HPDE6-E6E7 (cell line): ENCODE measurements around the gene SESN3.
"Not testable (repeated sequence)": the region's sequence is repeated elsewhere in the genome, so short reads cannot be mapped to it uniquely, and the experiment has no call there.

Experiments used
- DNase-seq: peaks from one replicate; pipeline ENCODE4 v3.0.0; 2011; ENCODE audit warnings: missing footprints; ENCODE audit errors: extremely low spot score

SESN3 gene, protein sequence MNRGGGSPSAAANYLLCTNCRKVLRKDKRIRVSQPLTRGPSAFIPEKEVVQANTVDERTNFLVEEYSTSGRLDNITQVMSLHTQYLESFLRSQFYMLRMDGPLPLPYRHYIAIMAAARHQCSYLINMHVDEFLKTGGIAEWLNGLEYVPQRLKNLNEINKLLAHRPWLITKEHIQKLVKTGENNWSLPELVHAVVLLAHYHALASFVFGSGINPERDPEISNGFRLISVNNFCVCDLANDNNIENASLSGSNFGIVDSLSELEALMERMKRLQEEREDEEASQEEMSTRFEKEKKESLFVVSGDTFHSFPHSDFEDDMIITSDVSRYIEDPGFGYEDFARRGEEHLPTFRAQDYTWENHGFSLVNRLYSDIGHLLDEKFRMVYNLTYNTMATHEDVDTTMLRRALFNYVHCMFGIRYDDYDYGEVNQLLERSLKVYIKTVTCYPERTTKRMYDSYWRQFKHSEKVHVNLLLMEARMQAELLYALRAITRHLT

DNA sequence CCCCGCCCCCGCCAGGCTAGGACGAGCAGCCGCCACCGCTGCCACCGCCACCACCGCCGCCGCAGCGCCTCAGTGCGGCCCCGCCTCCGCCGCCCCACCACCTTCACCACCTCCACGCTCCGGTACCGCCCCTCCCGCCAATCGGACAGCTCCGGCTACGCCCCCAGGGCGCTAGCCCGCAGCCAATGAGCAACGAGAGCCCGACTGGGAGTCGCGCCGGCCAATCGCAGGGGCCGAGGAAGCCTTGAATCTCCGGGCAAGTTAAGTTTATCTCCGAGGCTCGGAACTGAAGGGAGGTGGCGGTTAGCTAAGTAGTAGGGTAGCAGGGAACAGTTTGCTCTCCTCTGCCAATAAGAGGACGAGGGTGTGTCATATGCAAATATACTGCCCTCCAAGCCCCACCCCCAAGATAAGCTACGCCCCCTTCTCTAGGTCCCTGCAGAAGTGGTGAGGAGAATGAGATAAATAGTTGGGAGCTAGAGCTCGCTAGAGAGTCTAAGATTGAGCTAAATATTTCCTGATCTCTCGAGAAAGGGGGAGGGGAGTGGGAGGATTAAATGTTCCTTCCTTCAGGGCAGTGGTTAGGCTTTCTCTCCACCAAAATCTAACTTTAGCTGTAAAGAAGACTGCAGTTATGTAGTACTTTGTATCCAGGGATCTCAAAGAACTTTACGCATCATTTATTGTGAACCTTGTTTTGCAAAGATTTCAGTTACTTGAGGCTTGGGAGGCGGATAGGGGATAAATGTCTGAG lies at the start of gene SESN3:
Gene SESN3, minus strand, starts transcription at position 76 of the 754 bp plus-strand sequence. CDS start 342 bp downstream, outside the sequence.
- peak; percentile 91 for DNase-seq

DNA sequence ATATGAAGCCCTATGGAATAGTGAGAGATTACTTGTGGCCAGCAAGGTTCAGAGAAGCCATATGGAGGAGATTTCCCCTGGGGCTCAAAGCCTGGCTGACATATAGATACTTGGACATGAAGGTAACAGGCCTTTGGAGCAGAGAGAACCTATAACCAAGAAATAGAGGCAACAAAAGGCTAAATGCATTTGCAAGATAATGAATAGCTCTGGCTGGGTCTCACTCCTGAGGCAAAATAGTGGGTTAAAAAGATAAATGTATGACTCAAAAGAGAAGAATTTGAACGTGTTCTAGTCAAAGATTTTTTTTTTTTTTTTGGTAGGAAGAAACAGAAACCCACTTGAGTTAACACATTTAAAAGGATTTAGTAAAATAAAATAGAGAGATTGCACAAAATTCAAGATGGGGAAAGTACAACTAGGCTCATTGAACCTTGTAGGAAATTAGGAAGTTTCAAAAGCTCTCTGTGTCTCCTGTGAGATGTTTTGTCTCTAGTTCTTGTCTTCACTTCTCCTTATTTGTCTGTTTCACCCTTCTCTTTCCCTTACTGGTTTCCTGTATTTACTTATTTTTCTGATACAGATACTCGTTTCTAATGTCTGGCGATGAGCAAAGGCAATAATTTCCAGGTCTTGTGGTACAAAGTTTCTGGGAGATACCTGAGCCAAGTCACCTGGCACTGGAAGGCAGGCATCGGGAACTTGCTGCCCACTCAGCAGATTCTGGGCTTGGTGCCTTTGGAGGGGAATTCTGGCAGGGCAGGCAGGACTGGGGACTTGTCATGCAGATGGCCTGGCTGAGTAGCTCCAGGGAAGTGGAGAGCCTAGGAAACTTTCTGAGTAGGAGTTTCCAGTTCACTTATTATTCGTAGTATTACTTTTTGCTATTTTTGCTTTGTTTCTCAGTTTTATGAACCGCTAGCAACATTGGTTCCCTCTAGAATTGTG lies 49.2 kb upstream of the SESN3 start:
- DNase-seq, result no peak

DNA sequence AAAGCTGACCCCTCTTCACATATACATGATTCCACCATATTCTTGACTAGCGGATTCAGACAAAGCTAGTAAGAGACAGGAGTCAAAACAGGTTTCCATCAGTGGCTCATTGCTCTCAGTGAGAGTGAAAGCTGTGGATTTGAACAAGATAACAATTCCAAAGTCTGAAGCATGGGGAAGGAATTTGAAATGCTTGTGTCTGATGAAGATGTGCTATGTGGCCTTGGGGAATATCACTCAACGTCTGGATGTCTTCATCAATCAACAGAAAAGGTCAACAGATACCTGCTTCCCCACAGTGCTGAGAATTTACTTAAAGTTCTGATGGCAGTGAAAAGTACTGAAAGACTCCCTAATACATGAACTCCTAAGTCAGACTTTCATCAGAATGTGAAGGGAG lies 46.9 kb upstream of the SESN3 start:
- no peak for DNase-seq

DNA sequence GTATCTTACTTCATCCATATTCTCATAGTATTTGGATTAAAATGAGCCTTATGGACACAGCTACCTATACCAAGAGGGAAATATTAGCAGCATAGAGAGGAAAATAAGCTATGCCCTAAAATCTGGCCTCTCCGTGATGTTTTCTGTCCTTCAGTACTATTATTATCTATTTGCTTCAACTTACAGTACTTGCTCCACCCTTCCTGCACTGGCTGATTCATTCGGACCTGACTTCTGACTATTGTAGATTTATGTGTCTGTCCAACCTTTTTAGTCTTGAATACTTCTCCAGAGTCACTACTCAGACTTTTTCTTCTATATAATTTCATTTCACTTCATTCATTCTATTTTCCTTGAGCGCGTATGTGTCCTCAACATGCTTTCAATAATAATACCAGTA lies 45.1 kb upstream of the SESN3 start:
- no peak for DNase-seq

DNA sequence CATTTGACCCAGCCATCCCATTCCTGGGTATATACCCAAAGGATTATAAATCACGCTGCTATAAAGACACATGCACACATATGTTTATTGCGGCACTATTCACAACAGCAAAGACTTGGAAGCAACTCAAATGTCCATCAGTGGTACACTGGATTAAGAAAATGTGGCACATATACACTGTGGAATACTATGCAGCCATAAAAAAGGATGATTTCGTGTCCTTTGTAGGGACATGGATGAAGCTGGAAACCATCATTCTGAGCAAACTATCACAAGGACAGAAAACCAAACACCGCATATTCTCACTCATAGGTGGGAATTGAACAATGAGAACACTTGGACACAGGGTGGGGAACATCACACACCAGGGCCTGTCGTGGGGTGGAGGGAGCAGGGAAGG lies 42.6 kb upstream of the SESN3 start:
- not testable (repeated sequence) for DNase-seq

DNA sequence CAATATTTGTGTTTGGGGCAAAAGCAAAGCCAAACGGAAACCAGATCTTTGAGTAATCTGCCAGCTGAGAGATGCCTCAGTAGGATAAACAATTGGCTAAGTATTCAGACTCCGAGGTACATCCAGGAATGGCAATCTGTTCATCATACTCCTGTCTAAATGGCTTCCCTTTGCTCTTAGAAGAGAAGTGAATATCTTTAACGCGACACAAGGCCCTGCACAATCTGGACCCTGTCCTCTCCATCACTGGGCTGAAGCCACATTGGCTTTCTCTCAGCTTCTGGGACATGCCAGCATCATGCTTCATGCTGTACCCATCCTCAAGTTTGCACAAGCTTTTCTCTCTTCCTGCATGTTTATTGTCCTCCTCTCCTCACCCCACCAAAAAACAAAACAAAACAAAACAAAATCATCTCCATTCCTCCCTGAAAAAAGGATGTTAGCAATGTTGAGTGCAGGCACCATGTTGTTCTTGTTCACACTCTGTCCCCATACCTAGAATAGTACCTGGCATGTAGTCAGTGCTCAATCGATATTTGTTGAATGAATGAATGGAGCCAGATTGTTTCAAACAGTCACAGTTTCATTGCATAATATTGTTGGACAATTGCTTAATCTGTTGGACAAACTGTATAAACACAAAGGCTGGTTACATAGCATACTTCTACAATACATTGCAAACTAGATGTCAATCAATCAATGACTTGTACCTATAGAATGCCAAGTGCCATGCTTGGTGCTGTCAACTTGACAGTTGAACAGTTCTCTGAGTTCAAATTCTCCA lies 38.2 kb upstream of the SESN3 start:
- no peak for DNase-seq

DNA sequence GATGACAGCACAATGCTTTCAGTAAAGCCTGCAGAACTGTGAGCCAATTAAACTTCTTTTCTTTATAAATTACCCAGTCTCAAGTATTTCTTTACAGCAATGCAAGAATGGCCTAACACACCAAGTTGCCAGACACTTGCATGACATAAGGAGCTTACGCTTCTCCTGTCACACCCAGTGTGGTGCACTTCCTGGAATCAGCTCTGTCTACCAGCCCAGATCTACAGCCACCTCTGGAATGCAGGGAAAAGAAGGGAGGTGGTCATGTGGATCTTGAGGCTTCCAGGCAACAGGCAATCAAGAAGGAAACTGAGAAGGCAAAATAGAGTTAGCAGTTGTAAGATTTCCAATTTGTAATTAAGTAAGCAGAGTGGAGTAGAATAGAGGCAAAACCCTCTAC lies 37.4 kb upstream of the SESN3 start:
- DNase-seq, result no peak

DNA sequence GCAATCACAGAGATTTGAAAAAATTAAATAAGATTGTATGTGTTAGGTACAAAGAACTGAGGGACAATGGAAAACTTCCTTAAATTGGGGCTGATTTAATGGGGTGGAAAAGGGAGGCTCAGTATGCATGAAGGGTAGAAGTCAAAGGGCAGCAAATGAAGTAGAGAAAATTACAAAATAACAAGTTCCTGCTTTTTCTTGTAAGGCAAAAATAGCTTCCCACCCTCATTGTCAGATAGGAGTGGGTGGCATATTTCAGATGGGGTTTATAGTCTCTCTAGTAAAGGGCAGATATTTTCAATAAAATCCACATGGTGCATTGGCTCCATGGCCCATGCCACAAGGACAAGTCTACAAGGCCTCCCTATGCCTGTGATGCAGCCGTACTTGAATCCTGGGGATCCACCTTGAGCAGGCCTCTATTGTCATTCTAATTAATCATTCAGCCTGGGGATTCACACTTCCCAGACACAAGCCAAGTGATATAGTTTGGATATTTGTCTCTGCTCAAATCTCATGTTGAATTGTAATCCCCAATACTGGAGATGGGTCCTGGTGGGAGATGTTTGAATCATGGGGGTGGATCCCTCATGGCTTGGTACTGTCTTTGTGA lies 36.7 kb upstream of the SESN3 start:
- DNase-seq, result no peak

DNA sequence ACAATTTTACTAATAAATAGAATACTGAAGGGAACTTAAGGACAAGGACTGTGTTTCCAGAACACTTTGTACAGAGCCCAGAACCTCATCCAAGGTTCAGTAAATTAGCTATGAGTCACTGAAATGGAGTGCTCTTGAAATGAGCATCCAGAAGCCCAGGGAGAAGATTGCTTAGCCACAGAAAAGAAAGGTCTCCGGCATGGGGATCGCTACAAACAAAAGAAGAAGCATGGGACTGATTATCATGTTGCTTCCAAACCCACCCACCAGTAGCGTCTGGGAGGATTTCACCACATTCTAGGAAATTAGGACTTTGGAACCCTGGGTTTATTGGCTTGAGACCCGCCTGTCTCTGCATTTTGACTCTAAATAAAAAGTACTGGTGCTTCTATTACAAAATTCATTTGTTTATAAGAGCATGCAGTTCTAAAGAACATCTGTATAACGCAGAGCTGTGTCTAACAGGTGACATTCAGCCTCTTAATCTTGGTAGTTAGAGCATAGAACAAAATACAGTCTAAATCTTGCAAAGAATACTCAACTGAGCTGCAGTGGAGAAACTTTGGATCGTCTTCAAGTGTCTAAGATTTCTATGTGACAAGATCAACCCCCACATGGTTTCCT lies 35.9 kb upstream of the SESN3 start:
- no peak for DNase-seq

DNA sequence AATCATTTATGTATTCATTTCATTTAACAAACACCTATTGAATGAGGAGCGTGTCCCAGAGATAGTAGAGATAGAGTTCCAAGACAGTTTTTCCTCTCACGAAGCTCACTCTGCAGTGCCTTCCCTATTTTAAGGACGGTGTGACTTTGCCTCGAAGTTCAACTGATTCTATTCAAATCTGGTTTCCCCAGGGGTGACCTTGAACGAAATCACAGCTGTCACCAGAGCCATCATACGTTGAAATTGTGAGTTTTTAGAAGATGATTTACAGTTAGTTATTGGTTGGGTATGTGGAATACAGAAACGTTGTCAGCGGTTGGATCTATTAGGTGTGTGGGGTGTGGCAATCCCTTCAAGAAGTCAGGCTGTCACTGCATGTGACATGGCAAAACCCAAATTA lies 33.9 kb upstream of the SESN3 start:
- no peak for DNase-seq

DNA sequence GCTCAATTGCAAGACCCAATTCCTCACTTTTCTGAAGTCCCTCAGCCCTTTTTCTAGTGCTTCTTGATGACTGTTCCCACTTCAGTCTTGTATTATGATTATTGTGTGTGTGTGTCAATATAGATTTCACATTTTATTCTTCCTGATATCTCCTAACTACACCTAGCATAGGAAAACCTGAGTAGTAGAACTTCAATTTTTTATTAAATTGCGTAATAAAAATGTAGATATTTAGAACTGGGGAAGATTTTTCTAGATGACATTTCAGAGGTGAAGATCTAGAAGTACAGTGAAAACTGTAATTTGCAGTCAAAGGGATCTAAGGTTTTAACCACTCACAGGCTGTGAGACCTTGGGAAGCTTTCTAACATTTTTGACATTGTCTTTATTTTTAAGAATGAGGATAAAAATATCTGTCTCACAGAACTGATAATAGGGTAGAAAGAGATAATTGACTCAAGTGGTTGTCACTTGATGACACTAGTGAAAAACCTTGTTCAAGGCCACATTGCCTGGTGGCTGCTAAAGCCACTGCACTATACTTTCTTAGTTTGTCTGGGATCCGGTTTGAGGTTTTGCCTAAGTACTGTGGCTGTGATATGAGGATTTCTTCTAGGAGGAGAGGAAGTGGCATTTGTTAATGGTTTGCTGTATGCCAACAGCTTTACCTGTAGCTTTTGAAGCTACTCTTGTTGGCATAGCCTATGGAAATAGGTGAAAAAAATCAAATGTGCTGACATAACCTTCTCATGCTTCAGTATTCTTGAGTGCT lies 32.2 kb upstream of the SESN3 start:
- no peak for DNase-seq

DNA sequence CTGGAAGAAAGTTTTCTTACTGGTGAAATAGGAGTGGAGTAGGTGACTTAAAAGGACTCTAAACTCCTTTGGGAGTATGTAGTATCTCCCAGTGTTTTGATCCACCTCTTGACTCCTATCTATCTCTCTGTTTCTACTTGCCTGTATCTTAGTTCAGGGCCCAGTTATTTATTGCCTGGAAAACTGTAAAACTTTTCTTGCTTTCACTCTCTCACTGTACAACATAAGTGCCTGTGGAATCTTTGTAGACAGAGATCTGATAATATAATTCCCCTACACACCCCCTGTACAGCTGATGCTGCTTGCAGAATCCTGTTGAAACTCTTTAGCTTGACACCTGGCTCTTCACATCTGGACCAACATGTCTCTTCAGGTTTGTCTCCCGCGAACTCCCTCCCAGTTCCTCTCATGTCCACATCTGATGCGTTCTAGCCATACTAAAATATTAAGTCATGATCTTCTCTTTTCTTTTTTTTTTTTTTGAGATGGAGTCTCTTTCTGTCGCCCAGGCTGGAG lies 26.5 kb upstream of the SESN3 start:
- no peak for DNase-seq

DNA sequence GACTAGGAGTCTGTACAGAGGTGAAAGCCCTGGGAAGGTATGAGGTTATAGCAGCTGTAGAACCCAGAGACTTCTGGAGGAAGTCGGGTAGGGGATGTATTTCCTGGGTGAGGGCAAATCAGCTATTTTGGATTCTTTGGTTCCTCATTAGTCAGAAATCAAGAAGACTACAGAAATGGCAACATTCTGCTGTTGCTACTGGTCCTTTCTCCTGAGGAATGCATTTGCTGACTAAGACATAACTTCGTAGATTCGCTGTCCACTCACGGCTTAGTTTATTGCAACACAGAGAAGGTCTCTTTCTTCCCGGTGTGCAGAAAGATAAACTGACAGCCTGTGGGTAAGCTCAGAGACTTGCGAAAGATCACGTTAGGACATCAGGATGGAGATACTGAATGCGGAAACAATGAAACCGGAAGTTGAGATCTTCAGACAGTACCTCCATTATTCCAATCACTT lies 25.3 kb upstream of the SESN3 start:
- DNase-seq, result no peak

DNA sequence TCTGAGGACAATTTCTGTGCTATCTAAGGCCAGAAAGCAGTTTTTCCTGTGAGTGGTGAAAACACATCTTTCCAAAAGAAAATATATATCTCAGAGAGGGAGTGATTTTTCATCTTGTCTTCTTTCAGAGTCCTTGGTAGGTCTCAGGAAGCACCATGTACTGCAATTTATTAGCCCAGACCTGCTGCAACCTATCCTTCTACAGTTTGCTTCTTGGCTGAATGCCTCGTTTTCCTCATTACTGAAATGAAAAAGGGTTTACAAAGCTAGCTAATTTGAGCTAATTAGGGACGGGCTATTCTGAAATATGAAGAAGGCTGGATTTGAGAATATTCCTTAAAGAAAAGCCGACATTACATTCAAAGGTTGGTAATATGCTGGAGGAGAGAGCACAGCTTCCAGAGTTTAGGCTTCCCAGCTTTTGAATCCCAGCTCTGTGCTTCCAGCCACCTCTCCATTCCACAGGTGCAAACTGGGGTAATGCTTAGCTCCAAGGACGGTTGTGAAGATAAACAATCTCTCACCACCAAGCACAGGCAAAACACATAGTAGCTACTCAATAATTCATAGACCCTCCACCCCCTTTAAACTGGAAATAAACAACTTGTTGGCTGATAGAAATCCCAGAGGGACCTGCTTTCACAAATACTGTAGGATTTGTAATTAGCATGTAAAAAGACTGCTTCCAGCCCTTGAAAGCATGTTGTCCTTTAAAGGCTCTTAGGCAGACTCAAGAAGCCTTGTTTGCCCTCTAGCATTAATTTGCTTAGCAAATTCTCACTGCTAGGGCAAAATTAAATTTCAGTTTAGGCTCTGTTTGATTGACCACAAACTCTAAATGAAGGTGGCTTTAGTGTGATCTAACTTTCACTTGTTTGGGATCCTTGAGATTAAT lies 24.5 kb upstream of the SESN3 start:
- DNase-seq, result no peak

DNA sequence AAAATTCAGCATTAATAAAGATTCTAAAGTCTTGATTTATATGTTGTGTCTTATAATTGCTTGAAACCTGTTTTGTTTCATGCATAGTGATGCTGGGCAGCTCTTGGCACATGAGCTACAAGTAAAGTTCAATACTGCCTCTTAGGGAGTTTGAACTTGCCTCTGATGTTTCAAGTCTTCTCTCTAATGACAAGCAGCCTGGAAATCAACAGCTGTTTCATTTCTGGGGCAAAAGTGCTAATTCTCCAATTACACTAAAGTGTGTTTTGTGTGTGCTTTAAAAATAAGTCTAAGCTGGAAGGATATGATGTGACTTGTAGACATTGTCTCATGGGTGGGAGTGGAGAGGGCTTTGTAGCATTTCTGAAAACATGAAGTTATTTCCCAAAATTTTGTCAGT lies 23.7 kb upstream of the SESN3 start:
- no peak for DNase-seq

DNA sequence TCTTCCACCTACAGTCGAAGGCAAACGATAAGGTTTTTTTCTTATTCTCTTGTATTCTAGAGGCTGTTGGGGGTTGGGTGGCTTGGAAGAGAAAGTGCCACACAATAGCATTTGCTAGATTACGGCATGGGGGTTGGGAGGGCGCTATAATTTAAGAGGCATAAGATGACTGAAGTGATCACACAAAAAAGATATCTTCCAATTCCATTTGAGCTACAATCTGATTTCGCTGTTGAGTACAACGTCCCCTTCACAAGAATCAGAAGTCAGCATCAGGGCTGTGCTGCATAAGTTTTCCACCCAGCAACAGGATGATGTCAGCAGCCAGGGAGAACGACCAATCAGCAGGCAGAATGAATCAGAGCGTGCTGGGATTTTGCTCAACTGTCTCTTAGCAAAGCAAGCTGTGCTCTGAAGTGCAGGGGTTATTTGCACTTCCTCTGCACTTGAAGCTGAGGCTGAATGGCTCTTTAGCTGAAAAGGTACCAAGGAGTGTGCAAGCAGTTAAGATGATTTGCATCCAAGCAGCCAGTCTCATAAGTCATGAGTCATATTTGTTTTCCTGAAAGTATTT lies 23.2 kb upstream of the SESN3 start:
- DNase-seq, result peak; percentile 72

DNA sequence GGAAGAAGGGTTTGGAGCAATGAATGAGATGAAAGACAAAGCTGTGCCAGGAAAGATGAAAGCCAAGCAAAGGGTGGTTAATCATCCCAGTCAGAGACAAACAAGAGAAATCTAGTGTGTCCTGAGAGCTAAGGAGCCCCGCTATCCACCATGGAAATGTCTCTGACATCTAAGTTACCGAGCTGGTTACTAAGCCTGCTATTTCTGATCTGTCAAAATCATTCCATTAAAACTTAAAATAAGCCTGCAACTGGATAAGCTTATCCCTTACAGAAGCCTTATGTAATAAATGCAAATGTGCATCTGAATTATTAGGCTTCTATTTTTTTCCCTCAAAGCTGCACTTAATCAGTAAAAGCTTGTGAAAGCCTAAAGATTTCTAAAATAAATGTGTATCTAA lies 22.1 kb upstream of the SESN3 start:
- DNase-seq, result no peak

DNA sequence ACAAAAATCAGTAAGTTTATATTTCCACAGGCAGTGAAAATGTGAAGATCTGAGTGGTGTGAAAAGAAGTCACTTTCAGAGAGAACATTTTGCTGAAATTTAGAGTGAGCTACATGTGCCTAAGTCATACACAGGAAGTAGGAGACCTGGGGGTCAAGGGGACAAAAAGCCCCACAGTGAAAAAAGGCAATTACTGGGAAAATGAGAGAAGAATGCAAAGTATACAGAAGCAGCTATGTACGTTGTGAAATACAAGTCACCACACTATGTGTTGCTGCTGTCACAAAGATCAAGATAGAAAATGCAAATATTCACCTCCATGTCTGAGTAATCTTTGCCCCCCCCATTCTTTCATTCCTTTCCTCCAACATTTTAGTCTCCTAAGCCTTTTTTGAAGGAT lies 21.6 kb upstream of the SESN3 start:
- no peak for DNase-seq
